ENCODE results near the gene DLX4.
A peak's percentile ranks its signal among the peaks of the same experiment; 100 is the strongest.

DLX4 gene

GRCh38 chr17:49989518-49989880 is 20.5 kb downstream of the DLX4 start:
- no peak for DNase-seq

GRCh38 chr17:49990331-49990730 is 21.3 kb downstream of the DLX4 start:
- no peak for DNase-seq

- DNase-seq: no peak
These were observed 21.9 kb downstream of the DLX4 start for GRCh38 chr17:49990921-49991320.

GRCh38 chr17:49991409-49991808 is 22.4 kb downstream of the DLX4 start:
- no peak for DNase-seq

- no peak for DNase-seq
These were observed 23.4 kb downstream of the DLX4 start for GRCh38 chr17:49992191-49992932.

- no peak for DNase-seq
These were observed 24.0 kb downstream of the DLX4 start for GRCh38 chr17:49992933-49993422.

GRCh38 chr17:49993423-49994060 is 24.6 kb downstream of the DLX4 start:
- no peak for DNase-seq

GRCh38 chr17:49994085-49995054 is 25.4 kb downstream of the DLX4 start:
- DNase-seq: no peak

GRCh38 chr17:49995055-49995738 is 26.2 kb downstream of the DLX4 start, which contains the start of gene DLX3:
TSS of gene DLX3 (minus strand) at chr17:49995224. CDS start at chr17:49994998, 226 bp downstream.
- peak; percentile 55 for DNase-seq

GRCh38 chr17:49996121-49996494 is 27.1 kb downstream of the DLX4 start:
- DNase-seq: no peak

GRCh38 chr17:49996495-49997300 is 27.7 kb downstream of the DLX4 start:
- peak; percentile 23 for DNase-seq

GRCh38 chr17:49997301-49997650 is 28.3 kb downstream of the DLX4 start:
- DNase-seq: no peak

- DNase-seq: peak; percentile 80
These were observed 29.0 kb downstream of the DLX4 start for GRCh38 chr17:49997773-49998703.

GRCh38 chr17:49998836-49999511 is 30.0 kb downstream of the DLX4 start:
- DNase-seq: no peak

GRCh38 chr17:50003911-50004310 is 34.9 kb downstream of the DLX4 start:
- DNase-seq: no peak

- DNase-seq: no peak
These were observed 40.3 kb downstream of the DLX4 start for GRCh38 chr17:50009282-50009681.

GRCh38 chr17:50013079-50013478 is 44.1 kb downstream of the DLX4 start:
- no peak for DNase-seq

GRCh38 chr17:50014471-50015088 is 45.6 kb downstream of the DLX4 start:
- DNase-seq: no peak

GRCh38 chr17:50015146-50015545 is 46.2 kb downstream of the DLX4 start:
- DNase-seq: no peak

- no peak for DNase-seq
These were observed 49.9 kb downstream of the DLX4 start for GRCh38 chr17:50018909-50019308.
